ENCODE results near the gene DLD.
"Not testable (repeated sequence)": the region's sequence is repeated elsewhere in the genome, so short reads cannot be mapped to it uniquely, and the experiment has no call there.

- not testable (repeated sequence) for TF ChIP-seq CTCF (conservative IDR thresholded peaks at IDR 0.05; ENCODE audit: low read depth in 2 of 2)
- TF ChIP-seq, protein P1, sequence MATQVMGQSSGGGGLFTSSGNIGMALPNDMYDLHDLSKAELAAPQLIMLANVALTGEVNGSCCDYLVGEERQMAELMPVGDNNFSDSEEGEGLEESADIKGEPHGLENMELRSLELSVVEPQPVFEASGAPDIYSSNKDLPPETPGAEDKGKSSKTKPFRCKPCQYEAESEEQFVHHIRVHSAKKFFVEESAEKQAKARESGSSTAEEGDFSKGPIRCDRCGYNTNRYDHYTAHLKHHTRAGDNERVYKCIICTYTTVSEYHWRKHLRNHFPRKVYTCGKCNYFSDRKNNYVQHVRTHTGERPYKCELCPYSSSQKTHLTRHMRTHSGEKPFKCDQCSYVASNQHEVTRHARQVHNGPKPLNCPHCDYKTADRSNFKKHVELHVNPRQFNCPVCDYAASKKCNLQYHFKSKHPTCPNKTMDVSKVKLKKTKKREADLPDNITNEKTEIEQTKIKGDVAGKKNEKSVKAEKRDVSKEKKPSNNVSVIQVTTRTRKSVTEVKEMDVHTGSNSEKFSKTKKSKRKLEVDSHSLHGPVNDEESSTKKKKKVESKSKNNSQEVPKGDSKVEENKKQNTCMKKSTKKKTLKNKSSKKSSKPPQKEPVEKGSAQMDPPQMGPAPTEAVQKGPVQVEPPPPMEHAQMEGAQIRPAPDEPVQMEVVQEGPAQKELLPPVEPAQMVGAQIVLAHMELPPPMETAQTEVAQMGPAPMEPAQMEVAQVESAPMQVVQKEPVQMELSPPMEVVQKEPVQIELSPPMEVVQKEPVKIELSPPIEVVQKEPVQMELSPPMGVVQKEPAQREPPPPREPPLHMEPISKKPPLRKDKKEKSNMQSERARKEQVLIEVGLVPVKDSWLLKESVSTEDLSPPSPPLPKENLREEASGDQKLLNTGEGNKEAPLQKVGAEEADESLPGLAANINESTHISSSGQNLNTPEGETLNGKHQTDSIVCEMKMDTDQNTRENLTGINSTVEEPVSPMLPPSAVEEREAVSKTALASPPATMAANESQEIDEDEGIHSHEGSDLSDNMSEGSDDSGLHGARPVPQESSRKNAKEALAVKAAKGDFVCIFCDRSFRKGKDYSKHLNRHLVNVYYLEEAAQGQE (IDR thresholded peaks at IDR 0.05; ENCODE audit: unreplicated experiment) = not testable (repeated sequence)
Measured at GRCh38 chr7:107921826-107922225, 30.8 kb downstream of the DLD start.

All from GM23338 (cell line).